IMR-90 (cell line): ENCODE data around the gene ARHGAP18. TPM values are rescaled to one million over a fixed set of nuclear protein-coding genes. Genes with fewer than 3 reads are reported as not detected.

Source experiments
- ATAC-seq: fragments of 200-7000 bp; cut with Tn5 transposase; 2 replicates; pipeline ENCODE4 v1.9.1; 2020; ENCODE audit warnings: low read depth, mild to moderate bottlenecking, moderate library complexity
- BruUV-seq: library from RNA; stranded (reverse); fragments of 400-500 nt; replicated peaks from 2 replicates; lab custom pipeline; 2021; lab: Mats Ljungman, UMichigan
- CTCF ChIA-PET: fragments of 300-600 bp; formaldehyde crosslinking; extraction: SDS; loops from one replicate; lab custom pipeline; 2021; ENCODE audit warnings: antibody characterized with exemption; lab: Yijun Ruan, JAX
- POLR2A ChIA-PET: fragments of 300-600 bp; sonication (Branson Sonifier 250); formaldehyde crosslinking; loops from one replicate; lab custom pipeline; 2022; ENCODE audit warnings: antibody characterized with exemption; ENCODE audit not compliant: unreplicated experiment; lab: Charles Lee
- DNase-seq: peaks from one replicate; pipeline ENCODE4 v3.0.0; 2013
- H2AFZ ChIP-seq: replicated peaks from 2 replicates; pipeline ENCODE3; 2013; ENCODE audit warnings: low read length, mild to moderate bottlenecking; ENCODE audit not compliant: poor library complexity
- H2AK5ac ChIP-seq: 2 replicates; pipeline ENCODE4 v1.6.1; 2013; ENCODE audit warnings: low read depth, low read length, inconsistent platforms
- H2AK9ac ChIP-seq: replicated peaks from 2 replicates; pipeline ENCODE3; 2013; ENCODE audit warnings: mild to moderate bottlenecking, low read depth, low read length, moderate library complexity; ENCODE audit not compliant: poor library complexity
- H2BK120ac ChIP-seq: 2 replicates; pipeline ENCODE4 v1.6.1; 2013; ENCODE audit warnings: low read depth, low read length, inconsistent platforms
- H2BK15ac ChIP-seq: 3 replicates; pipeline ENCODE4 v1.6.1; 2013; ENCODE audit warnings: low read depth, low read length, inconsistent platforms
- H2BK20ac ChIP-seq: 2 replicates; pipeline ENCODE4 v1.6.1; 2013; ENCODE audit warnings: low read depth, mild to moderate bottlenecking, inconsistent platforms, low read length, moderate library complexity
- H2BK5ac ChIP-seq: 2 replicates; pipeline ENCODE4 v1.6.1; 2013; ENCODE audit warnings: mild to moderate bottlenecking, low read depth, low read length, inconsistent platforms; ENCODE audit not compliant: poor library complexity, severe bottlenecking
- H3K14ac ChIP-seq: replicated peaks from 2 replicates; pipeline ENCODE4 v1.6.1; 2013; ENCODE audit warnings: low read depth, low read length, inconsistent platforms
- H3K18ac ChIP-seq: 2 replicates; pipeline ENCODE4 v1.6.1; 2013; ENCODE audit warnings: low read depth, low read length, control low read depth
- H3K23ac ChIP-seq: 2 replicates; pipeline ENCODE4 v1.6.1; 2013; ENCODE audit warnings: low read depth, low read length, inconsistent platforms
- H3K27ac ChIP-seq: 2 replicates; pipeline ENCODE4 v1.5.1; 2013; ENCODE audit warnings: mild to moderate bottlenecking, control low read depth, low read length; ENCODE audit not compliant: insufficient read depth
- H3K27me3 ChIP-seq: 2 replicates; pipeline ENCODE4 v1.6.1; 2013; ENCODE audit warnings: low read length; ENCODE audit not compliant: control insufficient read depth, insufficient read depth
- H3K36me3 ChIP-seq: 2 replicates; pipeline ENCODE4 v1.6.1; 2013; ENCODE audit warnings: low read length, mixed read lengths; ENCODE audit not compliant: control insufficient read depth, insufficient read depth
- H3K4ac ChIP-seq: 2 replicates; pipeline ENCODE4 v1.6.1; 2013; ENCODE audit warnings: low read depth, low read length, inconsistent platforms
- H3K4me1 ChIP-seq: 2 replicates; pipeline ENCODE4 v1.6.1; 2013; ENCODE audit warnings: low read length, mixed read lengths; ENCODE audit not compliant: control insufficient read depth, insufficient read depth
- H3K4me2 ChIP-seq: 2 replicates; pipeline ENCODE4 v1.6.1; 2013; ENCODE audit warnings: low read depth, mild to moderate bottlenecking, control low read depth, low read length, moderate library complexity
- H3K4me3 ChIP-seq: 2 replicates; pipeline ENCODE4 v1.5.1; 2013; ENCODE audit warnings: low read depth, mild to moderate bottlenecking, control low read depth, low read length, moderate library complexity; ENCODE audit not compliant: insufficient read depth
- H3K56ac ChIP-seq: 2 replicates; pipeline ENCODE4 v1.6.1; 2013; ENCODE audit warnings: low read length, inconsistent platforms; ENCODE audit not compliant: insufficient read depth; ENCODE audit errors: extremely low read depth
- H3K79me1 ChIP-seq, 2 experiments: 2 replicates each; pipeline ENCODE4 v1.6.1; 2013; ENCODE audit warnings: low read length in 2 of 2, inconsistent platforms in 1 of 2, low read depth in 1 of 2
- H3K9ac ChIP-seq: 2 replicates; pipeline ENCODE4 v1.6.1; 2013; ENCODE audit warnings: low read depth, low read length, control low read depth
- H3K9me1 ChIP-seq: 2 replicates; pipeline ENCODE4 v1.6.1; 2013; ENCODE audit warnings: low read length, inconsistent platforms; ENCODE audit not compliant: insufficient read depth
- H3K9me3 ChIP-seq: 2 replicates; pipeline ENCODE4 v1.6.1; 2013; ENCODE audit warnings: low read length; ENCODE audit not compliant: control insufficient read depth, insufficient read depth
- H4K20me1 ChIP-seq: 2 replicates; pipeline ENCODE4 v1.6.1; 2013; ENCODE audit warnings: low read length, inconsistent platforms; ENCODE audit not compliant: insufficient read depth
- H4K5ac ChIP-seq: 2 replicates; pipeline ENCODE4 v1.6.1; 2013; ENCODE audit warnings: mild to moderate bottlenecking, low read depth, low read length, control low read depth
- H4K8ac ChIP-seq, 2 experiments: 2 replicates each; pipeline ENCODE4 v1.6.1; 2013; ENCODE audit warnings: low read depth in 2 of 2, low read length in 2 of 2, control low read depth in 1 of 2, inconsistent platforms in 1 of 2
- H4K91ac ChIP-seq: 2 replicates; pipeline ENCODE4 v1.6.1; 2013; ENCODE audit warnings: low read depth, low read length, inconsistent platforms; ENCODE audit not compliant: insufficient read depth
- BHLHE40 ChIP-seq: fragments of 150-350 bp; IDR thresholded peaks from 2 replicates; pipeline ENCODE4 v1.6.1; 2016; ENCODE audit warnings: mild to moderate bottlenecking, low read depth, low read length
- CEBPB ChIP-seq: IDR thresholded peaks from 2 replicates; pipeline ENCODE4 v1.6.1; 2012; ENCODE audit warnings: low read depth, low read length, improper control_type of control experiment
- CTCF ChIP-seq: conservative IDR thresholded peaks from 2 replicates; pipeline ENCODE4 v1.5.1; 2012; ENCODE audit warnings: mild to moderate bottlenecking, low read depth, low read length, improper control_type of control experiment
- FOS ChIP-seq: fragments of 150-350 bp; IDR thresholded peaks from 2 replicates; pipeline ENCODE4 v1.6.1; 2016; ENCODE audit warnings: low read depth, low read length
- MAFK ChIP-seq: IDR thresholded peaks from 2 replicates; pipeline ENCODE4 v1.6.1; 2012; ENCODE audit warnings: low read depth, low read length, improper control_type of control experiment
- MAZ ChIP-seq: IDR thresholded peaks from 2 replicates; pipeline ENCODE4 v1.6.1; 2012; ENCODE audit warnings: low read depth, mild to moderate bottlenecking, low read length, improper control_type of control experiment, moderate library complexity, borderline replicate concordance
- MXI1 ChIP-seq: IDR thresholded peaks from 2 replicates; pipeline ENCODE4 v1.6.1; 2012; ENCODE audit warnings: low read depth, mild to moderate bottlenecking, low read length, moderate library complexity, borderline replicate concordance
- POLR2A ChIP-seq: IDR thresholded peaks from 2 replicates; pipeline ENCODE4 v1.6.1; 2012; ENCODE audit warnings: mild to moderate bottlenecking, low read depth, low read length
- RCOR1 ChIP-seq: IDR thresholded peaks from 2 replicates; pipeline ENCODE4 v1.6.1; 2012; ENCODE audit warnings: mild to moderate bottlenecking, low read length, improper control_type of control experiment; ENCODE audit not compliant: insufficient replicate concordance
- USF2 ChIP-seq: fragments of 150-350 bp; IDR thresholded peaks from 2 replicates; pipeline ENCODE4 v1.6.1; 2017; ENCODE audit warnings: mild to moderate bottlenecking, antibody characterized with exemption, low read length, low read depth
- WGBS, 2 experiments: methylation state at CpG; one replicate each; pipeline versions ENCODE4 v1.1.5 to v1.1.7; 2013; ENCODE audit warnings: missing lambda C conversion rate in 2 of 2; ENCODE audit not compliant: insufficient read length in 1 of 2; ENCODE audit errors: extremely low coverage in 2 of 2; 5-methylcytosine and 5-hydroxymethylcytosine counted together
- dilution Hi-C: fragments of 300-500 bp; cut with HindIII; formaldehyde crosslinking; loops from one replicate; pipeline ENCODE4 v1.14.3; 2018; ENCODE audit warnings: low sequenced_read_pairs; ENCODE audit not compliant: unreplicated experiment
- in situ Hi-C: fragments of 300-500 bp; cut with MboI; formaldehyde crosslinking; loops from 3 replicates; pipeline ENCODE4 v1.14.3; 2019; ENCODE audit warnings: low sequenced_read_pairs, inconsistent platforms, mixed read lengths
- intact Hi-C: fragments of 100-400 bp; cut with micrococcal nuclease; formaldehyde crosslinking; loops from 2 replicates; pipeline ENCODE4 v1.10.0; 2022
- polyA plus RNA-seq, 3 experiments: library from polyadenylated mRNA; depleted of rRNA; stranded (reverse); fragments of >200 nt; gene quantifications; 2 replicates each; pipeline ENCODE4 v1.2.3, GENCODE V29; 2012; ENCODE audit warnings: low replicate concordance in 1 of 3
- total RNA-seq: library from RNA; depleted of rRNA; stranded (reverse); fragments of >200 nt; gene quantifications from 2 replicates; pipeline ENCODE4 v1.2.3, GENCODE V29; 2012

Gene ARHGAP18
- total and polyA plus RNA-seq, 2 of the 4 experiments (the other 2 are of a cell fraction), result 6.2 to 17.0 TPM

- H2AFZ ChIP-seq, result no peak overlapping the region
- POLR2A ChIA-PET, result no interaction called here
- peaks cover 5% of the 10 kb centered on the region for H3K4me1 ChIP-seq
- H4K5ac ChIP-seq, result no peak overlapping the region
- no peaks in the 10 kb centered on the region for H3K27me3 ChIP-seq
- no peaks in the 10 kb centered on the region for H4K20me1 ChIP-seq
- no TSS peak for BruUV-seq
- TF ChIP-seq CTCF (no peak), FOS (no peak), POLR2A (no peak), MAZ (no peak), MAFK (no peak), CEBPB (no peak), BHLHE40 (no peak), USF2 (no peak), MXI1 (no peak), RCOR1 (no peak)
- peak overlapping the region; percentile 62; the same call in 1 of the 3 replicates for H2BK15ac ChIP-seq
- H3K14ac ChIP-seq, result no peak overlapping the region
- H3K56ac ChIP-seq, result no peak overlapping the region
- no peak overlapping the region for H2BK5ac ChIP-seq
- DNase-seq (no peak), ATAC-seq (no peak)
- no peak overlapping the region; the same call in 1 of the 2 replicates for H2AK5ac ChIP-seq
- dilution Hi-C loops, result no loop called here
- no peak overlapping the region for H4K8ac ChIP-seq
- CTCF ChIA-PET, result interaction anchor here (0.7 to 1.9 kb wide), 6 partner anchors 10 to 419 kb away, joined by 3 to 6 read pairs (median 3); no protein-coding TSS in a partner anchor
- peak overlapping the region; percentile 19; the same call in 1 of the 2 replicates for H2BK120ac ChIP-seq
- H3K18ac ChIP-seq, result no peak overlapping the region
- no peak overlapping the region for H3K9ac ChIP-seq
- H3K27ac ChIP-seq, result no peak overlapping the region
- no peak overlapping the region for H4K91ac ChIP-seq
- intact Hi-C loops, result loop anchor here (5.0 to 10.0 kb wide), 2 partner anchors 265 to 298 kb away; partner anchors contain the start of gene TMEM244
- 86% methylated on average over 1 of the region's 5 CpGs; no CpG with 5 or more reads in 1 of the 2 experiments for WGBS, 2 experiments
- no peak overlapping the region for H3K4me3 ChIP-seq
- H3K36me3 ChIP-seq, result no peaks in the 10 kb centered on the region
- no peak overlapping the region for H3K23ac ChIP-seq
- in situ Hi-C loops, result loop anchor here (5.0 kb wide), 1 partner anchor 75 kb away; no protein-coding TSS in a partner anchor
- peaks cover 1 to 8% of the 10 kb centered on the region in 2 experiments; a peak in 1 of 4 replicates for H3K79me1 ChIP-seq
- no peak overlapping the region for H3K4ac ChIP-seq
- H2AK9ac ChIP-seq, result no peak overlapping the region
- peak overlapping the region; percentile 39; the same call in 1 of the 2 replicates for H2BK20ac ChIP-seq
- no peaks in the 10 kb centered on the region for H3K9me3 ChIP-seq
- no peak overlapping the region for H3K4me2 ChIP-seq
- H3K9me1 ChIP-seq, result 0 out of 2 replicates have a peak, but pooled peaks cover 3% of the 10 kb centered on the region
Observed at GRCh38 chr6:129597023-129597713, 112.8 kb downstream of the ARHGAP18 start.
